NCI-H2107 (cell line): Measurements from ENCODE around the gene SH2D3C.

ENCODE experiments used
- DNase-seq: peaks from one replicate; lab custom pipeline; 2025; lab: John Stamatoyannopoulos, UW

The SH2D3C gene

GRCh38 chr9:127698985-127699670, 79.3 kb downstream of the SH2D3C start:
- no peak for DNase-seq

- no peak for DNase-seq
These were observed 80.1 kb downstream of the SH2D3C start for GRCh38 chr9:127698386-127698785.

GRCh38 chr9:127697575-127697974, 80.9 kb downstream of the SH2D3C start:
- no peak for DNase-seq

- DNase-seq = no peak
These were observed 83.4 kb downstream of the SH2D3C start for GRCh38 chr9:127694890-127695720.

- no peak for DNase-seq
These were observed 84.8 kb downstream of the SH2D3C start for GRCh38 chr9:127693697-127694096.

- DNase-seq = no peak
These were observed 85.3 kb downstream of the SH2D3C start for GRCh38 chr9:127693143-127693542.

GRCh38 chr9:127692071-127692470, 86.4 kb downstream of the SH2D3C start:
- no peak for DNase-seq

GRCh38 chr9:127690735-127691134, 87.7 kb downstream of the SH2D3C start:
- no peak for DNase-seq

GRCh38 chr9:127689329-127690000, 89.0 kb downstream of the SH2D3C start:
- no peak for DNase-seq
